Measurements from ENCODE around the gene CCDC40. TPM values are rescaled to one million over a fixed set of nuclear protein-coding genes. Genes with fewer than 3 reads are reported as not detected.

Gene CCDC40
- total RNA-seq, 1 experiment from 2014 or later, result 16.3 TPM

- POLR2A ChIA-PET, result no interaction called here
- CTCF ChIA-PET, result interaction anchor here (0.6 to 2.2 kb wide), 2 partner anchors 19 to 1363 kb away, joined by 3 to 8 read pairs; no protein-coding TSS in a partner anchor
- no peak overlapping the region for H3K4me3 Mint-ChIP-seq
- no peak for TF ChIP-seq FOXK1 (CRISPR knock-in tag; IDR thresholded peaks at IDR 0.05)
- no peak for TF ChIP-seq AFF4 (CRISPR knock-in tag; IDR thresholded peaks at IDR 0.05; ENCODE audit: borderline replicate concordance)
- TF ChIP-seq KAT7 (CRISPR knock-in tag; IDR thresholded peaks at IDR 0.05; ENCODE audit: borderline replicate concordance), result no peak
- no peak for TF ChIP-seq ZNF416 (CRISPR knock-in tag; IDR thresholded peaks at IDR 0.05)
- TF ChIP-seq FOXP1 (CRISPR knock-in tag; IDR thresholded peaks at IDR 0.05; ENCODE audit: borderline replicate concordance), result no peak
- no peak for TF ChIP-seq ATF2 (CRISPR knock-in tag; IDR thresholded peaks at IDR 0.05; ENCODE audit: borderline replicate concordance, low read depth)
- no peak for TF ChIP-seq PRDM15 (CRISPR knock-in tag; IDR thresholded peaks at IDR 0.05)
- no peak for TF ChIP-seq ZNF512 (CRISPR knock-in tag; IDR thresholded peaks at IDR 0.05; ENCODE audit: borderline replicate concordance)
- TF ChIP-seq STAT6 (CRISPR knock-in tag; conservative IDR thresholded peaks at IDR 0.05; ENCODE audit: low read depth), result no peak
- TF ChIP-seq ZNF281 (CRISPR knock-in tag; IDR thresholded peaks at IDR 0.05), result no peak
- TF ChIP-seq ATF1 (CRISPR knock-in tag; IDR thresholded peaks at IDR 0.05), result no peak
- TF ChIP-seq ELF4 (CRISPR knock-in tag; IDR thresholded peaks at IDR 0.05; ENCODE audit: low read depth), result no peak
- TF ChIP-seq E2F4 (CRISPR knock-in tag; IDR thresholded peaks at IDR 0.05; ENCODE audit: borderline replicate concordance, low read depth), result no peak
- TF ChIP-seq ZNF263 (CRISPR knock-in tag; IDR thresholded peaks at IDR 0.05; ENCODE audit: low read depth), result no peak
- no peak for TF ChIP-seq NR3C1 (CRISPR knock-in tag; conservative IDR thresholded peaks at IDR 0.05; ENCODE audit: low read depth)
- no peak for TF ChIP-seq TP53 (CRISPR knock-in tag; IDR thresholded peaks at IDR 0.05)
- no peak for TF ChIP-seq ZBTB21 (CRISPR knock-in tag; IDR thresholded peaks at IDR 0.05; ENCODE audit: borderline replicate concordance)
- no peaks in the 10 kb centered on the region for H3K9me3 Mint-ChIP-seq
- H3K27ac Mint-ChIP-seq, result no peak overlapping the region
- no peak for ATAC-seq
- DNase-seq (ENCODE audit: low spot score), result no peak
- H3K4me1 Mint-ChIP-seq, result peaks cover 15% of the 10 kb centered on the region
- H3K27me3 Mint-ChIP-seq (ENCODE audit: low read depth), result 0 out of 2 replicates have a peak, but pooled peaks cover 2% of the 10 kb centered on the region
- H3K36me3 Mint-ChIP-seq, result no peaks in the 10 kb centered on the region
These were observed 69.3 kb downstream of the CCDC40 start for GRCh38 chr17:80105762-80106161.

Measured in WTC11 (cell line).